Activated T-cell treated with anti-CD3 and anti-CD28 coated beads, Interleukin-2, amount 50 U/mL, for 48 hours (primary cell): ENCODE data around the gene KLF15.

ENCODE experiments used
- DNase-seq, 2 experiments: peaks; one replicate each; pipeline ENCODE4 v3.0.0-alpha.2; 2020

KLF15 gene

GRCh38 chr3:126357295-126358037, at the start of gene KLF15:
KLF15 (minus strand) TSS chr3:126357408; CDS start chr3:126352922, 4,486 bp downstream.
- peak; percentile 87 to 90 for DNase-seq

- peak in 1 of 2 experiments; percentile 0 for DNase-seq
These were observed 49.4 kb upstream of the KLF15 start for GRCh38 chr3:126406389-126407296.

- DNase-seq = no peak
These were observed 45.6 kb upstream of the KLF15 start for GRCh38 chr3:126402666-126403302.

GRCh38 chr3:126402178-126402577, 45.0 kb upstream of the KLF15 start:
- no peak for DNase-seq

- no peak for DNase-seq
These were observed 44.5 kb upstream of the KLF15 start for GRCh38 chr3:126401611-126402160.

- DNase-seq = no peak
These were observed 42.5 kb upstream of the KLF15 start for GRCh38 chr3:126399756-126400155.

GRCh38 chr3:126399351-126399735, 42.1 kb upstream of the KLF15 start:
- DNase-seq = no peak

- no peak for DNase-seq
These were observed 41.5 kb upstream of the KLF15 start for GRCh38 chr3:126398423-126399350.

- no peak for DNase-seq
These were observed 40.6 kb upstream of the KLF15 start for GRCh38 chr3:126397610-126398422.

GRCh38 chr3:126396536-126396935, 39.3 kb upstream of the KLF15 start:
- DNase-seq = no peak

- DNase-seq = no peak
These were observed 38.8 kb upstream of the KLF15 start for GRCh38 chr3:126395846-126396513.

- no peak for DNase-seq
These were observed 37.7 kb upstream of the KLF15 start for GRCh38 chr3:126394977-126395321.

GRCh38 chr3:126394179-126394976, 37.2 kb upstream of the KLF15 start, which contains the start of gene CFAP100:
CFAP100 (plus strand) TSS chr3:126394909; CDS start chr3:126396001, 1,092 bp downstream.
- no peak for DNase-seq

- no peak for DNase-seq
These were observed 36.4 kb upstream of the KLF15 start for GRCh38 chr3:126393563-126393962.

GRCh38 chr3:126392246-126392645, 35.0 kb upstream of the KLF15 start:
- no peak for DNase-seq

GRCh38 chr3:126391631-126392030, 34.4 kb upstream of the KLF15 start:
- no peak for DNase-seq

- no peak for DNase-seq
These were observed 33.5 kb upstream of the KLF15 start for GRCh38 chr3:126390751-126391150.

GRCh38 chr3:126390201-126390600, 33.0 kb upstream of the KLF15 start:
- DNase-seq = no peak

- no peak for DNase-seq
These were observed 32.6 kb upstream of the KLF15 start for GRCh38 chr3:126389794-126390146.
